ENCODE measurements around the gene SERINC5. TPM values are rescaled to one million over a fixed set of nuclear protein-coding genes. Genes with fewer than 3 reads are reported as not detected.
"Not testable (repeated sequence)": the region's sequence is repeated elsewhere in the genome, so short reads cannot be mapped to it uniquely, and the experiment has no call there.

Gene SERINC5
- total RNA-seq, 2 experiments from 2014 or later = 85.7 to 88.8 TPM

DNA sequence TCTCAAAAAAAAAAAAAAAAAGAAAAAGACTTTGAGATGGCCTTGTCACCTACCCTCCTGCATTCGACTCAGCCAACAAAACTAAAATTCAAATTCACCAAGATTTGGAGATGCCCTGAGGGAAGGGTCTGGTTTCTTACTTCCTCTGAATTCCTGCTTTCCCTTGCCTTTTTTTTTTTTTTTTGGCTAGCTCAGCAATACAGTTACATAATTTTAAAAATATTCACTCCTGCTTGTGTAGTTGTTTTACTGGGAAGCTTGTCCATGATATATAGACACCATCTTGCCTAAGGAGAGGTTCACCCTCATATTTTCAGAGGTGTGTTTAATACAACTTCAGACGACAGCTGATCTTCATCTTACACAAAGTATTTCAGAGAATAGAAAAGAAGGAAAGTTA, 21.3 kb upstream of the SERINC5 start:
- CTCF ChIA-PET = interaction anchor here (0.8 to 1.5 kb wide), 2 partner anchors 122 to 186 kb away, joined by 3 to 5 read pairs; no protein-coding TSS in a partner anchor

DNA sequence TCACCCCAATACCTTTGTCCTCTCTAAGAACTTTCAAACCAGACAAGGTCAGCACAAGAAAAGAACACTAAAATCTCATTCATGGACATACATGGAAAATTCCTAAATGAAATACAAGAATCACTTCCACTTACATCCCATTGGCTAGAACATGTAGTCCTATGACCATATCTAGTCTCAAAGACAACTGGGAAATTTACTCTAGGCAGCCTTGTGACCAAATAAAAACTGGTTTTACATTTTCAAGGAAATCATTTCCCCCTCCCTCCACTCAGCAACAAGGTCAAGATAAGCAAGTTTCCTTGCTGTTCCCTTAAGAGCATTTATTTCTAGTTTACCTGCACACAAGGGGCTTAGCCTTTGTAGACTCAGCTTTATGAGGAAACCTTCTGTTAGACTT, 20.3 kb upstream of the SERINC5 start:
- POLR2A ChIA-PET = interaction anchor here (0.6 kb wide), 1 partner anchor 59 kb away, joined by 6 read pairs; no protein-coding TSS in a partner anchor
- H3K9me3 Mint-ChIP-seq = peaks cover 4% of the 10 kb centered on the region
- H3K4me1 Mint-ChIP-seq = peaks cover 16% of the 10 kb centered on the region
- DNase-seq = no peak
- CTCF ChIA-PET = interaction anchor here (0.7 kb wide), 1 partner anchor 300 kb away, joined by 3 read pairs; no protein-coding TSS in a partner anchor
- H3K27ac Mint-ChIP-seq = peak overlapping the region; percentile 4
- no peak overlapping the region for H3K4me3 Mint-ChIP-seq
- H3K27me3 Mint-ChIP-seq = no peaks in the 10 kb centered on the region
- no peaks in the 10 kb centered on the region for H3K36me3 Mint-ChIP-seq (ENCODE audit: low read depth)

More for the DNA sequence above, 21.3 kb upstream of the SERINC5 start:
- POLR2A ChIA-PET = interaction anchor here (0.6 kb wide), 1 partner anchor 160 kb away, joined by 3 read pairs; no protein-coding TSS in a partner anchor
- Mint-ChIP-seq H3K27me3 (no peaks in the 10 kb centered on the region), H3K9me3 (no peaks in the 10 kb centered on the region), H3K4me3 (no peak overlapping the region), H3K4me1 (peaks cover 10% of the 10 kb centered on the region), H3K36me3 (ENCODE audit: low read depth) (no peaks in the 10 kb centered on the region), H3K27ac (no peak overlapping the region)
- DNase-seq = no peak

DNA sequence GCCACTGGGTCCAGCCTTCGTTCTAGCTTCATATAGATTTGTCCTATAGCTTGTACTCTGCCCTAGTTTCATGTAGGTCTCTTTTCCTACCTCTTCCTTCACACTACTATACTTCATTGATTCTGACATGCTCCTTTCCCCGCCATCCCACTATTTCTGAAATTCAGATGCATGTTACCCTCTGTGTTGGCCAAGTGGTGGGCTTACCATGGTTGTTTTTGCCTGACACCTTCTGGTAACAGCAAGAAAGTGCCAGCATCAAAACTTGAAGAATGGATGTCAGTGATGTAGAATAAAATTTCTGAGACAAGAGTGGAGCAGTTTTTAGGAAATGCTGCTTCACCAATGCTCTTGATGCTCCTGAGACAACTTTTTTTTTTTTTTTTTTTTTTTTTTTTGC, 19.5 kb upstream of the SERINC5 start:
- peaks cover 4% of the 10 kb centered on the region for H3K9me3 Mint-ChIP-seq

DNA sequence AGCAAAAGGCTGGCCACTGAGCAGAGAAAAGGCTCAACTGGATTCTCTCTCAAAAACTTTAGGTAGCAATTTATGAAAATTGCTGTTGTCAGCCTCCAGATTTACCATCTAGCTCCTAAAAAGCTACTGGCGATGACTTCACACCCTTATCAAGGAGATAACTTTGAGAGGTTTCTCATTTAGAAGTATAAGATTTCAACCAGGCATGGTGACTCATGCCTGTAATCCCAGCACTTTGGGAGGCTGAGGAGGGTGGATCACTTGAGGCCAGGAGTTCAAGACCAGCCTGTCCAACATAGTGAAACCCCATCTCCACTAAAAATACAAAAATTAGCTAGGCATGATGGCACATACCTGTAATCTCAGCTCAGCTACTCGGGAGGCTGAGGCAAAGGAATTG, 14.7 kb upstream of the SERINC5 start:
- H3K9me3 Mint-ChIP-seq; H3K36me3 Mint-ChIP-seq (ENCODE audit: low read depth); DNase-seq; POLR2A ChIA-PET; H3K27me3 Mint-ChIP-seq: not testable (repeated sequence)
- CTCF ChIA-PET = interaction anchor here (0.6 to 2.4 kb wide), 3 partner anchors 33 to 187 kb away, joined by 3 to 7 read pairs (median 3); no protein-coding TSS in a partner anchor
- Mint-ChIP-seq H3K4me1 (peaks cover 56% of the 10 kb centered on the region), H3K27ac (peak overlapping the region; percentile 97), H3K4me3 (peak overlapping the region; percentile 58)

More for the DNA sequence above, 19.5 kb upstream of the SERINC5 start:
- Mint-ChIP-seq H3K36me3 (ENCODE audit: low read depth) (no peaks in the 10 kb centered on the region), H3K4me1 (peaks cover 25% of the 10 kb centered on the region), H3K27me3 (no peaks in the 10 kb centered on the region), H3K27ac (no peak overlapping the region), H3K4me3 (no peak overlapping the region)
- DNase-seq = peak; percentile 40
- CTCF ChIA-PET = interaction anchor here (0.7 to 1.1 kb wide), 3 partner anchors 18 to 299 kb away, joined by 3 read pairs; no protein-coding TSS in a partner anchor
- POLR2A ChIA-PET = no interaction called here

DNA sequence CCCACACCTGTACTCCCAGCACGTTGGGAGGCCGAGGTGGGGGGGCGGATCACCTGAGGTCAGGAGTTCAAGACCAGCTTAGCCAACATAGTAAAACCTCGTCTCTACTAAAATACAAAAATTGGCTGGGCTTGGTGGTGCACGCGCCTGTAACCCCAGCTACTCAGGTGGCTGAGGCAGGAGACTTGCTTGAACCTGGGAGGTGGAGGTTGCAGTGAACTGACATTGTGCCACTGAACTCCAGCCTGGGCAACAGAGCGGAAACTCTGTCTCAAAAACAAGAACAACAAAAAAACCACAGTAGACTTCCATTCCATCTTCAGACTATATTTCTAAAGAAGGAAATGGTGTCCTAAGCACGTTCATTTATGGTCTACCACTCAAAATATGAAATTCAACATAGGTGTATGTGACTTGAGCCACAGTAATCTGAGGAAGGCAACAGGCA, 14.2 kb upstream of the SERINC5 start:
- CTCF ChIA-PET = interaction anchor here (1.3 to 4.3 kb wide), 3 partner anchors 12 to 186 kb away, joined by 3 to 21 read pairs (median 7); partner anchors contain the start of gene SERINC5
- Mint-ChIP-seq H3K27me3 (no peaks in the 10 kb centered on the region), H3K9me3 (peaks cover 6% of the 10 kb centered on the region), H3K4me3 (peak overlapping the region; percentile 58), H3K36me3 (ENCODE audit: low read depth) (no peaks in the 10 kb centered on the region), H3K27ac (peak overlapping the region; percentile 97), H3K4me1 (peaks cover 53% of the 10 kb centered on the region)
- POLR2A ChIA-PET = no interaction called here
- DNase-seq = peak; percentile 65

DNA sequence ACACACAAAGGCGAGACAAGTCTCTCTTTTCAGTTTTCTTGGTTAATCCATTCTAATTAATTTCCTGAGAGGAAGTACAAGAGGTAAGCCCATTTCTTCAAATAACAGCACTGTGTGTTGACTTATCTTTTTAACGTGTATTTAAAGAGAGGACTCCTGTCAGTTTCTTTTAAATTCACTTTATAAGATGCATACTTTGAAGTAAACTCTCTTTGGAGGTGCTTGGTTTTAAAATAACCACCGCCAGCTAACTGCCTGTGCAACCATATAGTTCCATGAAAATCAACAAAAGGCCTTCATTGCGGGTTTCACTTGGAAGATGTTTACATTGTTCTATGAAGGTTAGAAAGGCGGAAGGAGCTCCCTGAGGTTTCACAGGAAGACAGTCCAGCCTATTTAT, 13.1 kb upstream of the SERINC5 start:
- ChIA-PET CTCF (interaction anchor here (1.5 to 4.3 kb wide), 2 partner anchors 11 to 39 kb away, joined by 3 to 21 read pairs; partner anchors contain the start of gene SERINC5), POLR2A (interaction anchor here (0.9 kb wide), 1 partner anchor 13 kb away, joined by 4 read pairs; the partner anchor contains the start of gene SERINC5)
- Mint-ChIP-seq H3K9me3 (peaks cover 6% of the 10 kb centered on the region), H3K27me3 (no peaks in the 10 kb centered on the region), H3K4me1 (peaks cover 56% of the 10 kb centered on the region), H3K36me3 (ENCODE audit: low read depth) (no peaks in the 10 kb centered on the region), H3K4me3 (peak overlapping the region; percentile 45), H3K27ac (peak overlapping the region; percentile 97)
- no peak for DNase-seq

DNA sequence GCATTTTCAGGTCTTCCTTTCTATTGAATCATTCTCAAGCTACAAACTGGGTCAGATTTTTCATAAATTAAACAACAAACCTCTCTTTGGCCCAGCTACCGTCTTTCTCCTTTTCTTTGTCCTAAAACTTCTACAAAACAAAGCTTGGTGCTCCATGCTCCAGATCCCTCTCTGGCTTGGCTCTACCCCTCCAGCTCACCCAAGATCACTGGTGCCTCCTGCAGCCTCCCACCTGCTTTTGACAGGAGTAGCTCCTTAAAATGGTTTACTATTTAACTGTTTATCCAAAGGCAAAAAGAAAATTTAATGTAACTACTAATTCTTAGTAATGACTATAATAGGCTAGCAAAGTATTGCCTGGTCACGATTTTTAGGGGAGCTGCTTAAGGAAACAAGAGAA, 10.7 kb upstream of the SERINC5 start:
- Mint-ChIP-seq H3K9me3 (peaks cover 5% of the 10 kb centered on the region), H3K4me3 (no peak overlapping the region), H3K36me3 (ENCODE audit: low read depth) (no peaks in the 10 kb centered on the region), H3K4me1 (peaks cover 48% of the 10 kb centered on the region), H3K27ac (no peak overlapping the region), H3K27me3 (no peaks in the 10 kb centered on the region)
- ChIA-PET CTCF (interaction anchor here (0.7 to 4.3 kb wide), 7 partner anchors 9 to 283 kb away, joined by 3 to 21 read pairs (median 3); partner anchors contain the start of gene SERINC5), POLR2A (no interaction called here)
- DNase-seq = no peak

DNA sequence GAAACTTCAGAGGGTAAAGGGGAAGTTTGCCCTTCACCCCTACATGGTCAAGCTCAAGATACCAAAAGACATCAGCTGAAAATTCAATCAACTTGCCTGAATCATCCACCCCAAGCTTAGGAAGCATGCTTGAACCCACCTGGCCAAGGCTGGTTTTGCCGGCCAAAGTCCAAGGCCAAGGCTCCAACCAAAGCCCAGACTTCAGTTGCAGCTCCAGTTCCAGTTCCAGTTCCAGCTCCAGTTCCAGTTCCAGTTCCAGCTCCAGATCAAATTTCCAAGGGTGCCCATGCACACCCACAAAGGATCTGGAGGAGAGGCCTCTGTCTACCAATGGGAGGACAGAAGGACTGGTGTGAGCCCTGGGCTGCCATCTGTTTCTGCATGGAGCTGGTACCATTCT, 4.6 kb upstream of the SERINC5 start:
- no peak for DNase-seq
- peaks cover 17% of the 10 kb centered on the region for H3K36me3 Mint-ChIP-seq (ENCODE audit: low read depth)
- POLR2A ChIA-PET = no interaction called here
- no peak overlapping the region for H3K27ac Mint-ChIP-seq
- CTCF ChIA-PET = interaction anchor here (0.7 to 1.8 kb wide), 4 partner anchors 10 to 28 kb away, joined by 3 to 7 read pairs (median 4); no protein-coding TSS in a partner anchor
- peaks cover 2% of the 10 kb centered on the region for H3K9me3 Mint-ChIP-seq
- H3K27me3 Mint-ChIP-seq = no peaks in the 10 kb centered on the region
- no peak overlapping the region for H3K4me3 Mint-ChIP-seq
- H3K4me1 Mint-ChIP-seq = peaks cover 26% of the 10 kb centered on the region

DNA sequence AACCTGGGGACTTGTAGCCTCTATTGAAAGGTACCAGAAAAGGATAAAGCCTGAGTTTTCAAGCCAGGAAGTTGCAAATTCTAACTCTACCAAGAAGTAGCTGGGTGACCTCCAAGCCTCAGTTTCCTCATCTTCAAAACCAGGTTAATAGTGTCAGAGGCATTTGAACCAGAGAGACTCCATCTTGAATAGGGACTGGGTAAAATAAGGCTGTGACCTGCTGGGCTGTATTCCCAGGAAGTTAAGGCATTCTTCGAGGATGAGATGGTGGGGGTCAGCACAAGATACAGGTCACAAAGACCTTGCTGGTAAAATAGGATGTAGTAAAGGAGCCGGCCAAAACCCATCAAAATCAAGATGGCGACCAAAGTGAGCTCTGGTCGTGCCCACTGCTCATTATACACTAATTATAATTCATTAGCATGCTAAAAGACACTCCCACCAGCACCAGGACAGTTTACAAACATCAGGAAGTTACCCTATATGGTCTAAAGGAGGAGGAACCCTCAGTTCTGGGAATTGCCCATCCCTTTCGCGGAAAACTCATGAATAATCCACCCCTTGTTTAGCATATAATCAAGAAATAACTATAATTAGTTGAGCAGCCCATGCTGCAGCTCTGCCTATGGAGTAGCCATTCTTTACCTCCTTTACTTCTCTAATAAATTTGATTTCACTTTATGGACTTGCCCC, 3.8 kb upstream of the SERINC5 start:
- DNase-seq = no peak
- POLR2A ChIA-PET = no interaction called here
- Mint-ChIP-seq H3K4me3 (no peak overlapping the region), H3K9me3 (peaks cover 2% of the 10 kb centered on the region), H3K4me1 (peaks cover 24% of the 10 kb centered on the region), H3K27ac (no peak overlapping the region), H3K27me3 (no peaks in the 10 kb centered on the region), H3K36me3 (ENCODE audit: low read depth) (peaks cover 21% of the 10 kb centered on the region)
- CTCF ChIA-PET = interaction anchor here (0.7 to 4.2 kb wide), 2 partner anchors 8 to 28 kb away, joined by 3 to 21 read pairs; no protein-coding TSS in a partner anchor

DNA sequence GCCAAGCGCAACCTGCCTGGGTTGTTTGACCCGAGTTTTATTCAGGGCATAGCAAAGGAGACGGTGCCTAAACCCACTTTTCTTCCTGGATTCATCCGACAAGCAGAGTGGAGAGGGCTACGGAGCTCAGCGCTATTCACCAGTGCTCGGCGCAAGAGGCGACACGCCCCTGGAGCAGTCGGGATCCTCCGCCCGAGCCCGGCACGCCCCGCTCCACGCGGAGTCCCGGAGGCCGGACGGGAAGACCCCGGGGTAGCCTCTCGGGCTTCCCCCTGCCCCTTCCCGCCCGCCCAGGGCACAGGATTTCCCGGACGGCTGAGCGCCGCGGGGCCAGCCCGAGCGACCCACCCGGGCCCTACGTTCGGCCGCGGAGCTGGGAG, 427 bp downstream of the SERINC5 start:
- Mint-ChIP-seq H3K4me3 (peak overlapping the region; percentile 97), H3K27ac (peak overlapping the region; percentile 88), H3K36me3 (ENCODE audit: low read depth) (peaks cover 60% of the 10 kb centered on the region), H3K4me1 (peaks cover 63% of the 10 kb centered on the region), H3K27me3 (no peaks in the 10 kb centered on the region), H3K9me3 (peaks cover 2% of the 10 kb centered on the region)
- CTCF ChIA-PET = interaction anchor here (0.6 to 1.9 kb wide), 11 partner anchors 10 to 403 kb away, joined by 3 to 5 read pairs (median 3); no protein-coding TSS in a partner anchor
- peak; percentile 50 for DNase-seq
- POLR2A ChIA-PET = interaction anchor here (0.6 to 1.4 kb wide), 5 partner anchors 13 to 132 kb away, joined by 3 to 6 read pairs (median 4); no protein-coding TSS in a partner anchor

DNA sequence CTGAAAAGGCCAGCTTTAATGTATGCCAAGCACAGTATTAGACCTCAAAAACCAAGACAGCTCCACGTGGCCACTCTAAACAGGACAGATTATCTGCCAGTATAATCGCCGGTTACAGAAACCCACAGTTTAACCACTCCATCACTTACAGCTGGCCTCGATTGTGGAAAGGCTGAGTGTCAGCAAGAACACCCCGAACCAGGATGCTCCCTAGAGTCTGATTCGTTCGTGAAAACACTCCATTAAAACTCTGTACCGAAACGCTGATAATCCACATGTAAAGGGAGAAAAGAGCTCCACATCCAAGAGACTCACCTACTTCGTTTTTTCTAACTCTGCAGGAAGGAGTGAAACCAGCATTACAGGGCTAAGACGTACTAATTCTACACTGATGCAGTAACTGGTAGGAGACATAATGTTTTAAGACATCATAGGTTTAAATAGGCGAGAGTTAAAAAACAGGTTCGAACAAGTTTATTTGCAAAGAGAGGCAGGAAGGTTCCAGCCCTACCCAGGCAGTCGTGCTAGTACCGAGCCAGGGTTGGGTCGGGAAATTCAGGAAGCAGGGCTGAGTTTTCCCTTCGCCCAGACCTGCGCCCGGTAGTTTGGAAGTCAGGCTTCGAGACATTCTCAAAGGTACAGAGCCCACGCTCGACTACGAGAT, 949 bp downstream of the SERINC5 start:
- POLR2A ChIA-PET = interaction anchor here (0.6 to 1.2 kb wide), 3 partner anchors 62 to 155 kb away, joined by 3 to 4 read pairs (median 3); no protein-coding TSS in a partner anchor
- Mint-ChIP-seq H3K27me3 (no peaks in the 10 kb centered on the region), H3K4me1 (peaks cover 62% of the 10 kb centered on the region), H3K9me3 (no peaks in the 10 kb centered on the region), H3K4me3 (peak overlapping the region; percentile 97), H3K27ac (peak overlapping the region; percentile 88), H3K36me3 (ENCODE audit: low read depth) (peaks cover 62% of the 10 kb centered on the region)
- CTCF ChIA-PET = interaction anchor here (0.6 to 1.9 kb wide), 9 partner anchors 11 to 402 kb away, joined by 3 to 5 read pairs (median 3); no protein-coding TSS in a partner anchor
- peak; percentile 47 for DNase-seq

DNA sequence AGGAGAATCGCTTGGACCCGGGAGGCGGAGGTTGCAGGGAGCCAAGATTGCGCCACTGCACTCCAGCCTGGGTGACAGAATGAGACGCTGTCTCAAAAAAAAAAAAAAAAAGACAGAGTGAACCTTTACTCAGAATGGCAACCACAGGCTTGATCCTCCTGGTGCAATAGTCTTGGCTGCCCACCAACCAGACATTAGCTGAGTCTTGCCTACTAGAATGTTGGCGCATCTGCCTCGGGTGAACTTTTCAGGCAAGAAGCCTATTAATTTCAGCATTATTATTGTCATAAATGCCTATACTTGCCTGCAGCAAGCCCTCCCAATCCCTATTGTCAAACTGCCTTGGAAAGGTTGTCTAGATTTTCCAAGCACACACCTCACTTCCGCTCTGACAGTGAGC, 4.2 kb downstream of the SERINC5 start:
- no peak for DNase-seq
- peaks cover 76% of the 10 kb centered on the region for H3K36me3 Mint-ChIP-seq (ENCODE audit: low read depth)
- peaks cover 73% of the 10 kb centered on the region for H3K4me1 Mint-ChIP-seq
- CTCF ChIA-PET = interaction anchor here (0.7 to 1.6 kb wide), 3 partner anchors 12 to 126 kb away, joined by 3 read pairs; no protein-coding TSS in a partner anchor
- peak overlapping the region; percentile 71 for H3K27ac Mint-ChIP-seq
- POLR2A ChIA-PET = no interaction called here
- H3K9me3 Mint-ChIP-seq = no peaks in the 10 kb centered on the region
- no peaks in the 10 kb centered on the region for H3K27me3 Mint-ChIP-seq
- H3K4me3 Mint-ChIP-seq = peak overlapping the region; percentile 97
